Measurements from ENCODE around the gene DOHH.

The DOHH gene

GRCh38 chr19:3476830-3477229, 23.6 kb downstream of the DOHH start:
- DNase-seq = no peak

- DNase-seq = no peak
Observed at GRCh38 chr19:3475449-3475848, 25.0 kb downstream of the DOHH start.

GRCh38 chr19:3474614-3475013, 25.9 kb downstream of the DOHH start:
- DNase-seq = no peak

- DNase-seq = no peak
Observed at GRCh38 chr19:3474010-3474409, 26.5 kb downstream of the DOHH start.

- no peak for DNase-seq
Observed at GRCh38 chr19:3471954-3472655, 28.4 kb downstream of the DOHH start.

- DNase-seq = no peak
Observed at GRCh38 chr19:3470500-3471128, 29.9 kb downstream of the DOHH start.

GRCh38 chr19:3469638-3470499, 30.6 kb downstream of the DOHH start:
- DNase-seq = no peak

GRCh38 chr19:3468211-3468610, 32.3 kb downstream of the DOHH start:
- DNase-seq = no peak

GRCh38 chr19:3467437-3468198, 32.9 kb downstream of the DOHH start:
- DNase-seq = no peak

GRCh38 chr19:3466635-3467034, 33.8 kb downstream of the DOHH start:
- DNase-seq = no peak

GRCh38 chr19:3465552-3465951, 34.9 kb downstream of the DOHH start:
- DNase-seq = no peak

- no peak for DNase-seq
Observed at GRCh38 chr19:3464587-3465235, 35.8 kb downstream of the DOHH start.

- DNase-seq = no peak
Observed at GRCh38 chr19:3463714-3464586, 36.5 kb downstream of the DOHH start.

- no peak for DNase-seq
Observed at GRCh38 chr19:3462991-3463713, 37.3 kb downstream of the DOHH start.

- no peak for DNase-seq
Observed at GRCh38 chr19:3459965-3460582, 40.4 kb downstream of the DOHH start.

- DNase-seq = no peak
Observed at GRCh38 chr19:3459089-3459881, 41.2 kb downstream of the DOHH start.

GRCh38 chr19:3458229-3459088, 42.0 kb downstream of the DOHH start:
- DNase-seq = no peak

- DNase-seq = no peak
Observed at GRCh38 chr19:3457528-3458228, 42.8 kb downstream of the DOHH start.

Data from NCI-H2227 treated with DMSO at 0.1 percent for 48 hours (cell line).